ENCODE results near the gene APEX2.

DNA sequence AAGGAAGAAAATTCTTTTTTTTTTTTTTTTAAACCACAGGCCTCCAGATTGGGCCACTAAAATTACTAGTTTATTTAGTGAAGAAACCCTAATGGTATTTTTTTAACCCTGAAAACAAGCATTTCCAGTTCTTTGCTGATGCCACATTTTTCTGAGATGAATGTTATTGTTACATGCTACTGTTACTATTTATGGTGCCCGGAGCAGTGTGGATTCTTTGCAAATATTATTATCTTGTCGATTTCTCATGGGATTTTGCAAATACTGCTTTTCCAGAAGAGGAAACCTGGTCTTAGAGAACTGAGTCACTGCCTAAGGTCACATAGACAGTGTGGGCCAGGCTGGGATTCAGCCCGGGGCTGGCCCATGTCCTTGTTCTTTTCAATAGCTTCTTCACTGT is 39.3 kb downstream of the APEX2 start:
- TF ChIP-seq POLR2A (IDR thresholded peaks at IDR 0.05): no peak
- no peak for TF ChIP-seq CTCF (IDR thresholded peaks at IDR 0.05)
- no peak for TF ChIP-seq POLR2AphosphoS5 (IDR thresholded peaks at IDR 0.05)
- no peak for TF ChIP-seq EP300 (IDR thresholded peaks at IDR 0.05)
